T-cell (primary cell): ENCODE results near the gene ERMAP. TPM values are rescaled to one million over a fixed set of nuclear protein-coding genes. Genes with fewer than 3 reads are reported as not detected.

Source experiments
- ATAC-seq, 4 experiments: fragments of 200-7000 bp in 3 of 4; fragments of 150-1000 bp in 1 of 4; cut with Tn5 transposase; replicated peaks in 1 of 4; 1 replicate in 3 of 4; 2 replicates in 1 of 4; pipeline ENCODE4 v1.10.0; 2021; ENCODE audit warnings: moderate library complexity in 3 of 4, mild to moderate bottlenecking in 2 of 4, moderate number of reproducible peaks in 1 of 4
- CTCF ChIA-PET, 2 donors: fragments of 300-600 bp; sonication (Branson Sonifier 250); formaldehyde crosslinking; loops; one replicate each; lab custom pipeline; 2022; ENCODE audit warnings: antibody characterized with exemption in 2 of 2; lab: Charles Lee
- POLR2A ChIA-PET, 2 donors: fragments of 300-600 bp; sonication (Branson Sonifier 250); formaldehyde crosslinking; loops; one replicate each; lab custom pipeline; 2022; ENCODE audit warnings: antibody characterized with exemption in 2 of 2; lab: Charles Lee
- DNase-seq, 35 experiments: peaks; one replicate each; pipeline versions ENCODE4 v3.0.0 to v3.0.0-alpha.2; 2013 to 2023
- H3K27ac ChIP-seq: one replicate; pipeline ENCODE4 v1.5.1; 2013; ENCODE audit warnings: low read length
- H3K27me3 ChIP-seq, 2 experiments: replicated peaks in 1 of 2; 1 replicate in 1 of 2; 2 replicates in 1 of 2; pipeline versions ENCODE4 v1.6.1 to v1.7.0; 2013; ENCODE audit warnings: low read length in 1 of 2, mixed read lengths in 1 of 2; ENCODE audit not compliant: control insufficient read depth in 2 of 2, insufficient read depth in 2 of 2; ENCODE audit errors: extremely low read depth in 1 of 2
- H3K36me3 ChIP-seq, 2 donors: 1 replicate in 1 of 2; 2 replicates in 1 of 2; pipeline versions ENCODE4 v1.6.1 to v1.7.0; 2013; ENCODE audit warnings: low read length in 1 of 2; ENCODE audit not compliant: control insufficient read depth in 2 of 2, insufficient read depth in 1 of 2; ENCODE audit errors: extremely low read depth in 1 of 2
- H3K4me1 ChIP-seq, 2 experiments: 1 replicate in 1 of 2; 2 replicates in 1 of 2; pipeline versions ENCODE4 v1.6.1 to v1.7.0; 2013; ENCODE audit warnings: low read length in 2 of 2, mixed read lengths in 1 of 2; ENCODE audit not compliant: insufficient read depth in 2 of 2, control insufficient read depth in 1 of 2; ENCODE audit errors: extremely low read depth in 1 of 2
- H3K4me3 ChIP-seq, 2 donors: 1 replicate in 1 of 2; 2 replicates in 1 of 2; pipeline versions ENCODE4 v1.5.1 to v1.7.0; 2013; ENCODE audit warnings: mild to moderate bottlenecking in 2 of 2, low read length in 1 of 2, moderate library complexity in 1 of 2; ENCODE audit not compliant: control insufficient read depth in 1 of 2; ENCODE audit errors: extremely low read depth in 1 of 2
- H3K9me3 ChIP-seq: 2 replicates; pipeline ENCODE4 v1.7.0; 2013
- H3K27ac Mint-ChIP-seq, 2 donors: one replicate each; pipeline ENCODE4 v1.8.0; 2020 to 2021; ENCODE audit warnings: mild to moderate bottlenecking in 2 of 2, mixed read lengths in 2 of 2
- H3K27me3 Mint-ChIP-seq, 2 donors: one replicate each; pipeline ENCODE4 v1.8.0; 2021 to 2022; ENCODE audit warnings: mixed read lengths in 2 of 2
- H3K36me3 Mint-ChIP-seq: one replicate; pipeline ENCODE4 v1.8.0; 2021; ENCODE audit warnings: mixed read lengths
- H3K4me1 Mint-ChIP-seq, 3 donors: one replicate each; pipeline ENCODE4 v1.8.0; 2020 to 2022; ENCODE audit warnings: mixed read lengths in 3 of 3, mild to moderate bottlenecking in 1 of 3
- H3K4me3 Mint-ChIP-seq, 3 donors: one replicate each; pipeline ENCODE4 v1.8.0; 2020 to 2022; ENCODE audit warnings: mild to moderate bottlenecking in 3 of 3, mixed read lengths in 3 of 3, moderate library complexity in 3 of 3
- H3K9me3 Mint-ChIP-seq, 3 donors: one replicate each; pipeline ENCODE4 v1.8.0; 2020 to 2022; ENCODE audit warnings: mixed read lengths in 3 of 3
- WGBS: methylation state at CpG from one replicate; pipeline ENCODE4 v1.1.5; 2013; ENCODE audit warnings: missing lambda C conversion rate; ENCODE audit not compliant: insufficient coverage; 5-methylcytosine and 5-hydroxymethylcytosine counted together
- total RNA-seq, 35 experiments: library from RNA in 6 of 35; stranded (reverse) in 6 of 35; fragments of 120-200 nt in 1 of 35; gene quantifications; one replicate each; pipeline versions ENCODE4 v1.2.1 to v1.2.4 and lab custom pipeline; 2013 to 2026

Gene ERMAP
- total RNA-seq, 5 donors from 2014 or later (not counting 1 experiment from before 2014, with no cell fraction given), result 5.7 to 7.6 (median 6.7) TPM

GRCh38 chr1:42877380-42877779 is 60.5 kb downstream of the ERMAP start:
- no peak for ATAC-seq
- peaks cover 0 to 7% (median 5%) of the 10 kb centered on the region in 3 donors for H3K9me3 Mint-ChIP-seq
- CTCF ChIA-PET, result interaction anchor here in 1 of 2 donors (0.6 kb wide), 1 partner anchor 182 kb away, joined by 3 read pairs; no protein-coding TSS in a partner anchor

GRCh38 chr1:42880384-42880783 is 63.5 kb downstream of the ERMAP start:
- POLR2A ChIA-PET, result no interaction called here

More at GRCh38 chr1:42877380-42877779, 60.5 kb downstream of the ERMAP start:
- H3K4me3 ChIP-seq, result no peak overlapping the region
- Mint-ChIP-seq H3K27me3 (peaks cover 4 to 5% of the 10 kb centered on the region in 2 donors), H3K36me3 (no peaks in the 10 kb centered on the region), H3K4me3 (no peak overlapping the region), H3K4me1 (no peaks in the 10 kb centered on the region), H3K27ac (no peak overlapping the region)
- H3K27me3 ChIP-seq, result peaks cover 0 to 19% of the 10 kb centered on the region in 2 experiments
- no peak overlapping the region for H3K27ac ChIP-seq
- 40% methylated on average over 2 of the region's 2 CpGs for WGBS
- no peaks in the 10 kb centered on the region for H3K4me1 ChIP-seq
- H3K36me3 ChIP-seq, result peaks cover 0 to 3% of the 10 kb centered on the region in 2 donors
- H3K9me3 ChIP-seq, result no peaks in the 10 kb centered on the region
- POLR2A ChIA-PET, result interaction anchor here in 1 of 2 donors (0.5 kb wide), 1 partner anchor 8 kb away, joined by 3 read pairs; no protein-coding TSS in a partner anchor
- no peak for DNase-seq

GRCh38 chr1:42886046-42886739 is 69.3 kb downstream of the ERMAP start:
- POLR2A ChIA-PET, result interaction anchor here in 1 of 2 donors (0.7 kb wide), 1 partner anchor 9 kb away, joined by 3 read pairs; no protein-coding TSS in a partner anchor
- no peak overlapping the region for H3K4me3 Mint-ChIP-seq
- H3K4me1 ChIP-seq, result no peaks in the 10 kb centered on the region

More at GRCh38 chr1:42880384-42880783, 63.5 kb downstream of the ERMAP start:
- Mint-ChIP-seq H3K9me3 (no peaks in the 10 kb centered on the region), H3K27ac (no peak overlapping the region), H3K27me3 (peaks cover 8 to 9% of the 10 kb centered on the region in 2 donors), H3K36me3 (no peaks in the 10 kb centered on the region), H3K4me1 (no peaks in the 10 kb centered on the region), H3K4me3 (no peak overlapping the region)
- Histone ChIP-seq H3K9me3 (no peaks in the 10 kb centered on the region), H3K27ac (no peak overlapping the region), H3K36me3 (peaks cover 0 to 3% of the 10 kb centered on the region in 2 donors), H3K27me3 (peaks cover 0 to 19% of the 10 kb centered on the region in 2 experiments), H3K4me1 (no peaks in the 10 kb centered on the region), H3K4me3 (no peak overlapping the region)
- ATAC-seq (no peak), DNase-seq (no peak)
- WGBS, result 56% methylated on average over 4 of the region's 4 CpGs
- CTCF ChIA-PET, result no interaction called here

DNA sequence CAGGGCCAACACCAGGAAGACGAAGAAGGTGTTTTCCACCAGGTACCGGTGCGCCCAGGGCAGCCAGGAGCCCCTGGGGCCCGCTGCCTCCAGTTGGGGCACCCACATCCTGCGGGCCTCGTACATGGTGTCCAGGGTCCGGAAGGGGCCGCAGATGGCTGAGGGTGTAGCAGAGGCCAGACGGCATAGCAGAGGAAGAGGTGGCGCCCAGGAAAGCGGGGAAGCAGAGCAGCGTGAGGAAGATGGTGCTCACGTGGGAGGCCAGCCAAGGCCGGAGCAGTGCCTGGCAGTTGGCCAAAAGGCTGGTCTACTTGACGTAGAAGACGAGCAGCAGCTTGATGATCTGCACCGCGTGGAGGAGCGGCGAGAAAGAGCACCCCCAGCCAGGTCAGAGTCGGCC is 69.9 kb downstream of the ERMAP start:
- no peak for ATAC-seq
- WGBS, result 82% methylated on average over 21 of the region's 21 CpGs
- H3K36me3 Mint-ChIP-seq, result no peaks in the 10 kb centered on the region
- H3K27me3 Mint-ChIP-seq, result peaks cover 3 to 13% of the 10 kb centered on the region in 2 donors
- no peaks in the 10 kb centered on the region for H3K9me3 Mint-ChIP-seq
- no peak overlapping the region for H3K4me3 ChIP-seq
- no peak for DNase-seq
- no peaks in the 10 kb centered on the region for H3K4me1 ChIP-seq
- H3K4me1 Mint-ChIP-seq, result no peaks in the 10 kb centered on the region
- peaks cover 0 to 16% of the 10 kb centered on the region in 2 experiments for H3K27me3 ChIP-seq
- no peaks in the 10 kb centered on the region for H3K36me3 ChIP-seq
- CTCF ChIA-PET, result no interaction called here
- POLR2A ChIA-PET, result no interaction called here
- no peak overlapping the region for H3K27ac ChIP-seq
- H3K9me3 ChIP-seq, result no peaks in the 10 kb centered on the region
- H3K27ac Mint-ChIP-seq, result no peak overlapping the region
- no peak overlapping the region for H3K4me3 Mint-ChIP-seq

More at GRCh38 chr1:42886046-42886739, 69.3 kb downstream of the ERMAP start:
- no peaks in the 10 kb centered on the region for H3K36me3 Mint-ChIP-seq
- peaks cover 0 to 16% of the 10 kb centered on the region in 2 experiments for H3K27me3 ChIP-seq
- H3K4me3 ChIP-seq, result no peak overlapping the region
- CTCF ChIA-PET, result no interaction called here
- H3K36me3 ChIP-seq, result no peaks in the 10 kb centered on the region
- H3K27me3 Mint-ChIP-seq, result peaks cover 3 to 15% of the 10 kb centered on the region in 2 donors
- H3K27ac Mint-ChIP-seq, result no peak overlapping the region
- 75% methylated on average over 9 of the region's 16 CpGs for WGBS
- no peak overlapping the region for H3K27ac ChIP-seq
- H3K9me3 ChIP-seq, result no peaks in the 10 kb centered on the region
- ATAC-seq (no peak), DNase-seq (no peak)
- no peaks in the 10 kb centered on the region for H3K9me3 Mint-ChIP-seq
- H3K4me1 Mint-ChIP-seq, result no peaks in the 10 kb centered on the region

- no peak overlapping the region for H3K4me3 Mint-ChIP-seq
- ChIA-PET POLR2A (interaction anchor here in 1 of 2 donors (0.5 kb wide), 1 partner anchor 1089 kb away, joined by 8 read pairs; no protein-coding TSS in a partner anchor), CTCF (interaction anchor here in 1 of 2 donors (0.5 kb wide), 1 partner anchor 8 kb away, joined by 4 read pairs; no protein-coding TSS in a partner anchor)
- Histone ChIP-seq H3K27me3 (peaks cover 0 to 16% of the 10 kb centered on the region in 2 experiments), H3K27ac (no peak overlapping the region), H3K36me3 (no peaks in the 10 kb centered on the region), H3K9me3 (no peaks in the 10 kb centered on the region), H3K4me1 (no peaks in the 10 kb centered on the region), H3K4me3 (no peak overlapping the region)
- H3K9me3 Mint-ChIP-seq, result no peaks in the 10 kb centered on the region
- WGBS, result 87% methylated on average over 20 of the region's 20 CpGs
- no peak overlapping the region for H3K27ac Mint-ChIP-seq
- peaks cover 3 to 13% of the 10 kb centered on the region in 2 donors for H3K27me3 Mint-ChIP-seq
- H3K4me1 Mint-ChIP-seq, result no peaks in the 10 kb centered on the region
- no peaks in the 10 kb centered on the region for H3K36me3 Mint-ChIP-seq
- DNase-seq, result no peak
- no peak for ATAC-seq
Observed at GRCh38 chr1:42887366-42887765, 70.4 kb downstream of the ERMAP start.

DNA sequence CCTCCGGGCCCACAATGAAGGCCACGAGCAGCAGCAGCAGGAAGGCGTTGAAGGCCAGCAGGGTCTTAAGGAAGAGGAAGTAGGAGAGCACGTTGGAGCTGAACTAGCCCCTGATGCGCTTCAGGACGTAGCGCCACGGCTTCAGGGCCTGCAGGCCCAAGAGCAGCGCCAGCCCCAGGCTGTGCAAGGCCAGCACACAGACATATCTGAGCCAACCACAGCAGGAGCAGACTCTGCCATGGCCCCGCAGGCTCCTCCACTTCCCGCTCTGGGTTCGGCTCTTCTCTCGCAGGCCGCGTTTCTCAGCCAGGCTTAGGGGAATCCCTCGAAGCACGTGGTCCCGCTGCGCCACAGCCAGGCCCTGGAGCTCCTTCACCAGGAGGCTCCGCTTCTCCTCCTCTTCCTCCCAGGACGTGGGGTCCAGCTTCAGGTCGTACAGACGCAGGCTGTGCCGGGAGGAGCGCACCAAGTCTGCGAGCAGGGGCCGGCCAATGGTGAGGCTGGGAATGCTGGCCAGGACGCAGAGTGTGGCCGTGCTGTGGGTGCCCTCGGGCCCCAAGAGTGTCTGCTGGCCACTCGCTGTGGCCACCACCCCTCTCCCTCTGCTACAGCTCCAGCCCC is 71.2 kb downstream of the ERMAP start:
- CTCF ChIA-PET, result interaction anchor here in 1 of 2 donors (0.5 kb wide), 1 partner anchor 122 kb away, joined by 5 read pairs; no protein-coding TSS in a partner anchor
- H3K9me3 ChIP-seq, result no peaks in the 10 kb centered on the region
- ATAC-seq, result no peak
- Mint-ChIP-seq H3K9me3 (no peaks in the 10 kb centered on the region), H3K4me1 (no peaks in the 10 kb centered on the region), H3K27me3 (peaks cover 3 to 13% of the 10 kb centered on the region in 2 donors), H3K4me3 (no peak overlapping the region), H3K36me3 (no peaks in the 10 kb centered on the region), H3K27ac (no peak overlapping the region)
- 90% methylated on average over 27 of the region's 31 CpGs for WGBS
- peaks cover 0 to 16% of the 10 kb centered on the region in 2 experiments for H3K27me3 ChIP-seq
- H3K4me3 ChIP-seq, result no peak overlapping the region
- H3K4me1 ChIP-seq, result no peaks in the 10 kb centered on the region
- no peak overlapping the region for H3K27ac ChIP-seq
- no peaks in the 10 kb centered on the region for H3K36me3 ChIP-seq
- POLR2A ChIA-PET, result no interaction called here
- DNase-seq, result no peak
